COLO668 (cell line): Measurements from ENCODE around the gene CTNND2.
A peak's percentile ranks its signal among the peaks of the same experiment; 100 is the strongest.
"Not testable (repeated sequence)": the region's sequence is repeated elsewhere in the genome, so short reads cannot be mapped to it uniquely, and the experiment has no call there.

ENCODE experiments used
- DNase-seq: peaks from one replicate; lab custom pipeline; 2025; ENCODE audit not compliant: unreplicated experiment; lab: John Stamatoyannopoulos, UW

CTNND2 gene

GRCh38 chr5:11007269-11007870 lies 896.9 kb downstream of the CTNND2 start:
- DNase-seq = no peak

GRCh38 chr5:11004523-11004922 lies 899.7 kb downstream of the CTNND2 start:
- DNase-seq = not testable (repeated sequence)

GRCh38 chr5:11000515-11001353 lies 903.5 kb downstream of the CTNND2 start:
- no peak for DNase-seq

- no peak for DNase-seq
These were observed 904.5 kb downstream of the CTNND2 start for GRCh38 chr5:10999714-11000113.

- DNase-seq = no peak
These were observed 908.4 kb downstream of the CTNND2 start for GRCh38 chr5:10995891-10996290.

- no peak for DNase-seq
These were observed 909.9 kb downstream of the CTNND2 start for GRCh38 chr5:10994091-10994986.

- no peak for DNase-seq
These were observed 913.6 kb downstream of the CTNND2 start for GRCh38 chr5:10990634-10991033.

GRCh38 chr5:10989577-10990263 lies 914.5 kb downstream of the CTNND2 start:
- no peak for DNase-seq

- DNase-seq = no peak
These were observed 915.6 kb downstream of the CTNND2 start for GRCh38 chr5:10988622-10989021.

- DNase-seq = peak; percentile 57
These were observed 916.2 kb downstream of the CTNND2 start for GRCh38 chr5:10987925-10988504.

GRCh38 chr5:10987276-10987924 lies 916.8 kb downstream of the CTNND2 start:
- no peak for DNase-seq

GRCh38 chr5:10985721-10986110 lies 918.5 kb downstream of the CTNND2 start:
- no peak for DNase-seq

- DNase-seq = no peak
These were observed 919.0 kb downstream of the CTNND2 start for GRCh38 chr5:10985091-10985720.

- DNase-seq = no peak
These were observed 920.1 kb downstream of the CTNND2 start for GRCh38 chr5:10984021-10984715.

- DNase-seq = no peak
These were observed 921.6 kb downstream of the CTNND2 start for GRCh38 chr5:10982626-10983025.

- DNase-seq = no peak
These were observed 922.3 kb downstream of the CTNND2 start for GRCh38 chr5:10981932-10982331.

GRCh38 chr5:10977011-10977410 lies 927.2 kb downstream of the CTNND2 start:
- DNase-seq = no peak

GRCh38 chr5:10975945-10976344 lies 928.3 kb downstream of the CTNND2 start:
- DNase-seq = no peak

- DNase-seq = no peak
These were observed 929.4 kb downstream of the CTNND2 start for GRCh38 chr5:10974850-10975249.
